ENCODE data around the gene QRFP.

DNA sequence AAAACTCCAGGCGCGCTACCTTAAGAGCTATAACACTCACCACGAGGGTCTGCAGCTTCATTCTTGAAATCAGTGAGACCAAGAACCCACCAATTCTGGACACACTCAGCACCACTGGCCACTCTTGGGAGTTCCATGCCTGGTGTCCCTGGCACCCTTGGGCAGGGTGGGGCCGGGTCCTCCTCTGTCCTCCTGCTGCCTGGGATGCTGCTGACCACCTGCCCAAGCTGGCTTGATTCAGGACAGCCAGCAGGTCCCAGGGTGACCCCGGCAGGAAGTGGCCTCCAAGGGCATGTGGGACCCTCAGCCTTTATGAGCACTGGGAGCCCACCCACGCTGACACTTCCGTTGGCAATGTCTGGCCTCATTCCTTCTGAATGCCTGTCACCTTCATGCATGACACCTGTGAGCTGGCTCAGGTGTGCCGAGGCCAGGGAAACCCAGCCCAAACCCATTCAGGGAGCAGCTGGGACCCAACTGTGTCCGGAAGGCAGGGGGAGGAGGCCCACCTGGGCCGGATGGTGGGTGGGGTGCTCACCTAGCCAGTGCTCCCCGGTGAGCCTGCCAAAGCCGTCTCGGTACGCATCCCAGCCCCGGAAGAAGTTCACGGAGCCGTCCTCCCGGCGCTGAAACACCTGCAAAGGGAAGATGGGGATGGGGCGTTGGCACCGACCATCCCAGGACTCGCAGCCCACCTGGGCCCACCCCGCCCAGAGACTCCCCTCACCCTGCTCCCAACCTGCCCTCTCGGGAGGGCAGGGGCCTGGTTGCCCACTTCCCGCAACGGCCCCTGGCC, 14.8 kb upstream of the QRFP start:
- TF ChIP-seq POLR2A (IDR thresholded peaks at IDR 0.05; ENCODE audit: low read depth, low read length) (no peak), TAF1 (IDR thresholded peaks at IDR 0.05; ENCODE audit: low read depth, low read length) (no peak), POU2F2 (IDR thresholded peaks at IDR 0.05; ENCODE audit: low read depth, low read length) (no peak)

Measured in GM12891 (cell line).